Measurements from ENCODE around the gene ENDOU. TPM values are rescaled to one million over a fixed set of nuclear protein-coding genes. Genes with fewer than 3 reads are reported as not detected.
A peak's percentile ranks its signal among the peaks of the same experiment; 100 is the strongest.
"Not testable (repeated sequence)": the region's sequence is repeated elsewhere in the genome, so short reads cannot be mapped to it uniquely, and the experiment has no call there.

Gene ENDOU
- total RNA-seq, 2 experiments from 2014 or later = not detected

DNA sequence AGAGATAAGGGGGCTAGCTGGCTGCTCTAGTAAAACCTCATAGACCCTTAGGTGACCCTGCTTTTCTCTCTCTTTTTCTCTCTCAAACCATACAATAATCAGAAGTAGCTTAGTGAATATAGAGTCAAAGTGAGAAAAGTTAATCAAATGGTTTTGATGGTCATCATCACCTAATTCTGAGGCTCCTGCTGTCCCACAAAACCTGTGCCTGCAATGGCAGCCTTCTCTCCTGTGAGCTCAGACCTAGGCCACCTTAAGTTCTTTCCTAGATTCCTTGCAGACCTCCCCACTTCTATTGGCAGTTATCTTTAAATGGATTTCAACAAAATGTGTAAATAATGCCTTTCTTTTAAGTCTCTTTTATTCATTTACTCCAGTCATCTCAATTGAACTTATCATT lies 17.9 kb downstream of the ENDOU start:
- H3K4me1 Mint-ChIP-seq = peaks cover 53% of the 10 kb centered on the region
- no peak for DNase-seq

DNA sequence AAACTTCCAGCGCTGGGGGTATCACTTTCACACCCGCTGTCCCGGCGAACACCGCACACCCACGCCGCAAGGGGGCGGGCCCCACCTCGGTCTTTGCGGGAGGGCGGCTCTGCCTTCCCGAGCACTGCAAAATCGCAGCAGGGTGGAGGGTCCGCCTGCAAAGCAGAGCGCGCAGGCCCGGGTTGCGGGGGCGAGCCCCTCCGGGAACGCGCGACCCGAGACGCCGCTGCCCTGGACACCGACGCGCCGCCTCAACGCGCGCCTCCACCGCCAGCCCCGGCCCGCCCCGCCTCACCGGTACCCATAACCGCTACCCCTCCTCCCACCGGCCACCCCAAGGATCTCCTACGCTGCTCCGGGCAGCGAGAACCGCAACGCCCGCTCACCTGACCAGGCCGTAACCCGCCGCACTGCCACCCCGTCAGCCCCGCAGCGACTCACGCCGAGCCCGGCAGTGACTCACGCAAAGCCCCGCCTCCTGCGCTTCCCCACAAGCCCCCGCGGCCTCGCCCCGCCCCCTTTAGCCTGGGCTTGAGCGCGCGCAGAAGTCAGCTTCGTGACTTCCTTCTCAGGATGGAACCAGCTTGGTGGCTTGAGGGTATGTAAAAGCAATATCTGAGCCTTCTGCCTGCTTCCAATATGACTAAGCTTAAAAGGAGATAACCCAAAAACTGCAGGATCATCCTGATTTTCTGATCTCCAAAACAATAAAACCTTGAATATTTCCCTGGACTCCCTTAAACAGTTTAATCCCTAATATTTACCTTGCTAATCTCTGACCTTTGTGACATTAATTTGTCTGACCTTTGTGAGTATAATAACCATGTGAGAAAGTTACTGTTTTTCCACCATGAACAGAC lies 19.5 kb downstream of the ENDOU start, which contains the start of gene RPAP3:
TSS of gene RPAP3 (minus strand) at position 465 of the 860 bp plus-strand sequence. CDS start 3,190 bp downstream, outside the sequence.
- no peaks in the 10 kb centered on the region for H3K27me3 Mint-ChIP-seq
- no peaks in the 10 kb centered on the region for H3K9me3 Mint-ChIP-seq (ENCODE audit: low read depth)
- peaks cover 55% of the 10 kb centered on the region for H3K4me1 Mint-ChIP-seq
- peak; percentile 99 for DNase-seq
- peak; percentile 97 for ATAC-seq
- peak within 1 kb of the TSS; percentile 99 for H3K27ac Mint-ChIP-seq
- H3K4me3 Mint-ChIP-seq = peak within 1 kb of the TSS; percentile 87
- CTCF ChIA-PET = interaction anchor here (0.6 to 24.5 kb wide), 11 partner anchors 10 to 163 kb away, joined by 3 to 443 read pairs (median 5); partner anchors contain the start of gene SLC48A1
- peaks cover 22% of the 10 kb centered on the region for H3K36me3 Mint-ChIP-seq

More for the DNA sequence above, 17.9 kb downstream of the ENDOU start:
- CTCF ChIA-PET = interaction anchor here (0.6 to 24.5 kb wide), 13 partner anchors 8 to 1615 kb away, joined by 3 to 443 read pairs (median 4); partner anchors contain the start of gene SLC48A1
- Mint-ChIP-seq H3K27me3 (no peaks in the 10 kb centered on the region), H3K9me3 (ENCODE audit: low read depth) (no peaks in the 10 kb centered on the region), H3K4me3 (peak overlapping the region; percentile 45), H3K36me3 (peaks cover 19% of the 10 kb centered on the region), H3K27ac (peak overlapping the region; percentile 67)
- ATAC-seq = no peak

- H3K4me1 Mint-ChIP-seq = peaks cover 52% of the 10 kb centered on the region
- no peak for ATAC-seq
- CTCF ChIA-PET = interaction anchor here (0.8 to 24.5 kb wide), 5 partner anchors 14 to 128 kb away, joined by 3 to 443 read pairs (median 3); partner anchors contain the start of gene SLC48A1
- H3K4me3 Mint-ChIP-seq = peak overlapping the region; percentile 87
- H3K36me3 Mint-ChIP-seq = peaks cover 28% of the 10 kb centered on the region
- no peaks in the 10 kb centered on the region for H3K27me3 Mint-ChIP-seq
- peak overlapping the region; percentile 99 for H3K27ac Mint-ChIP-seq
- no peaks in the 10 kb centered on the region for H3K9me3 Mint-ChIP-seq (ENCODE audit: low read depth)
- no peak for DNase-seq
Observed at GRCh38 chr12:47705229-47705565, 20.1 kb downstream of the ENDOU start.

DNA sequence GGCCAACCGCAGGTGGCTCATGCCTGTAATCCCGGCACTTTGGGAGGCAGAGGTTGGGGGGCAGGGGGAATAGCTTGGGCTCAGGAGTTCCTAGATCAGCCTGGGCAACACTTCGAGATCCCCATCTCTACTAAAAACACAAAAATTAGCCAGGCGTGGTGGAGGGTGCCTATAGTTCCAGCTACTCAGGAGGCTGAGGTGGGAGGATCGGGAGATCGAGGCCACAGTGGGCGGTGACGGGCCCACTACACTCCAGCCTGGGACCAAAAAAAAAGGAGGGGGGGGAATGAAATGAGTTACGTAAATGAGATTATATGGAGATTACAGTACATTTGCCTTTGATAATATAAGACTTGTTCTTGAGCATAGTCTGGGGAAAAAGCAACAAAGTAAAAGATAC lies 20.6 kb downstream of the ENDOU start:
- ATAC-seq (no peak), DNase-seq (no peak)
- CTCF ChIA-PET = interaction anchor here (0.8 to 24.5 kb wide), 6 partner anchors 10 to 129 kb away, joined by 3 to 443 read pairs (median 3); partner anchors contain the start of gene SLC48A1
- peak overlapping the region; percentile 99 for H3K27ac Mint-ChIP-seq
- no peaks in the 10 kb centered on the region for H3K9me3 Mint-ChIP-seq (ENCODE audit: low read depth)
- H3K4me1 Mint-ChIP-seq = peaks cover 50% of the 10 kb centered on the region
- peaks cover 30% of the 10 kb centered on the region for H3K36me3 Mint-ChIP-seq
- H3K27me3 Mint-ChIP-seq = no peaks in the 10 kb centered on the region
- H3K4me3 Mint-ChIP-seq = peak overlapping the region; percentile 87

- H3K4me3 Mint-ChIP-seq = no peak overlapping the region
- H3K36me3 Mint-ChIP-seq = peaks cover 52% of the 10 kb centered on the region
- H3K27ac Mint-ChIP-seq = no peak overlapping the region
Observed at GRCh38 chr12:47700263-47700662, 25.0 kb downstream of the ENDOU start.

DNA sequence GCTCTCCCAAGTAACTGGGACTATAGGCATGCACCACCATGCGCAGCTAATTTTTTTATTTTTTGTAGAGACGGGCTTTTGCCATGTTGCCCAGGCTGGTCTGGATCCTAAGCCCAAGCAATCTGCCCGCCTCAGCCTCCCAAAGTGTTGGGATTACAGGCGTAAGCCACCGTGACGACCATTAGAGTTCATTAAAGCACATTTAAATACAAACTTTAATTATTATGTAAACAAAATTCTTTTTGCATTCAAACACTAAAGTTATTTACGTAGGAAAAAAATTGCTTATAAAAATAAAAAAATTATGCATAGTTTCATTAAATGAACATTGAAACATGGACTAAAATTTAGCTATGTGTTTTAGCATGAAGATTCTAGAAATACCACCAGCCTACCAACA lies 26.7 kb downstream of the ENDOU start:
- Mint-ChIP-seq H3K27ac (no peak overlapping the region), H3K27me3 (no peaks in the 10 kb centered on the region), H3K9me3 (ENCODE audit: low read depth) (no peaks in the 10 kb centered on the region), H3K36me3 (peaks cover 54% of the 10 kb centered on the region), H3K4me3 (no peak overlapping the region), H3K4me1 (peaks cover 11% of the 10 kb centered on the region)
- CTCF ChIA-PET = interaction anchor here (1.0 to 1.1 kb wide), 2 partner anchors 12 to 46 kb away, joined by 3 read pairs; no protein-coding TSS in a partner anchor
- no peak for ATAC-seq
- no peak for DNase-seq

More at GRCh38 chr12:47700263-47700662, 25.0 kb downstream of the ENDOU start:
- Mint-ChIP-seq H3K9me3 (ENCODE audit: low read depth) (no peaks in the 10 kb centered on the region), H3K27me3 (no peaks in the 10 kb centered on the region), H3K4me1 (peaks cover 23% of the 10 kb centered on the region)
- CTCF ChIA-PET = interaction anchor here (1.2 kb wide), 1 partner anchor 67 kb away, joined by 4 read pairs; no protein-coding TSS in a partner anchor
- DNase-seq = no peak
- no peak for ATAC-seq

DNA sequence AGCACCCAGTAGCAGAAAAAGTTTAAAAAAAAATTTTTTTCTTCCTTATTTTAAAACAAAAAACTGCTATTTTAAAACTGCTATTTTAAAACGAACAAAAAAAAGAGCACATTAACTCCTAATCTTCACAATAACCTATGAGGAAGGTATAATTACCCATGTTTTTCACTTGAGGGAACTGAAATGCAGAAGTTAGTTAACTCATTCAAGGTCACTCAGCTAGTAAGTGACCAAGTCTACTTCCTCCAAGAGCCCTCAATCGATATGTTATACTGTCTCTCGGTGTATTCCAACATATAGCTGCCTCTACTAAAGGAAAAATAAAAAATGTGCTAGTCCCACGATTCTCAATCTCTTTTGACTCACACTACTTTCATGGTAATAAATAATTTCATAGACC lies 27.2 kb downstream of the ENDOU start:
- CTCF ChIA-PET = interaction anchor here (1.1 kb wide), 1 partner anchor 45 kb away, joined by 3 read pairs; no protein-coding TSS in a partner anchor
- Mint-ChIP-seq H3K36me3 (peaks cover 54% of the 10 kb centered on the region), H3K27ac (no peak overlapping the region), H3K4me1 (peaks cover 5% of the 10 kb centered on the region), H3K9me3 (ENCODE audit: low read depth) (no peaks in the 10 kb centered on the region), H3K4me3 (no peak overlapping the region), H3K27me3 (no peaks in the 10 kb centered on the region)
- no peak for DNase-seq
- no peak for ATAC-seq

GRCh38 chr12:47689215-47689614 lies 36.1 kb downstream of the ENDOU start:
- CTCF ChIA-PET = interaction anchor here (1.2 kb wide), 1 partner anchor 15 kb away, joined by 3 read pairs; no protein-coding TSS in a partner anchor
- H3K27me3 Mint-ChIP-seq = no peaks in the 10 kb centered on the region

GRCh38 chr12:47687636-47688035 lies 37.7 kb downstream of the ENDOU start:
- H3K9me3 Mint-ChIP-seq (ENCODE audit: low read depth) = no peaks in the 10 kb centered on the region
- H3K4me3 Mint-ChIP-seq = no peak overlapping the region
- H3K36me3 Mint-ChIP-seq = peaks cover 32% of the 10 kb centered on the region
- no peaks in the 10 kb centered on the region for H3K4me1 Mint-ChIP-seq
- no peaks in the 10 kb centered on the region for H3K27me3 Mint-ChIP-seq
- CTCF ChIA-PET = interaction anchor here (1.4 to 2.4 kb wide), 3 partner anchors 11 to 36 kb away, joined by 3 to 17 read pairs (median 6); no protein-coding TSS in a partner anchor
- ATAC-seq = no peak
- DNase-seq = no peak
- H3K27ac Mint-ChIP-seq = no peak overlapping the region

More at GRCh38 chr12:47689215-47689614, 36.1 kb downstream of the ENDOU start:
- DNase-seq (no peak), ATAC-seq (no peak)
- Mint-ChIP-seq H3K27ac (no peak overlapping the region), H3K4me3 (no peak overlapping the region), H3K9me3 (ENCODE audit: low read depth) (no peaks in the 10 kb centered on the region), H3K36me3 (peaks cover 35% of the 10 kb centered on the region), H3K4me1 (no peaks in the 10 kb centered on the region)

DNA sequence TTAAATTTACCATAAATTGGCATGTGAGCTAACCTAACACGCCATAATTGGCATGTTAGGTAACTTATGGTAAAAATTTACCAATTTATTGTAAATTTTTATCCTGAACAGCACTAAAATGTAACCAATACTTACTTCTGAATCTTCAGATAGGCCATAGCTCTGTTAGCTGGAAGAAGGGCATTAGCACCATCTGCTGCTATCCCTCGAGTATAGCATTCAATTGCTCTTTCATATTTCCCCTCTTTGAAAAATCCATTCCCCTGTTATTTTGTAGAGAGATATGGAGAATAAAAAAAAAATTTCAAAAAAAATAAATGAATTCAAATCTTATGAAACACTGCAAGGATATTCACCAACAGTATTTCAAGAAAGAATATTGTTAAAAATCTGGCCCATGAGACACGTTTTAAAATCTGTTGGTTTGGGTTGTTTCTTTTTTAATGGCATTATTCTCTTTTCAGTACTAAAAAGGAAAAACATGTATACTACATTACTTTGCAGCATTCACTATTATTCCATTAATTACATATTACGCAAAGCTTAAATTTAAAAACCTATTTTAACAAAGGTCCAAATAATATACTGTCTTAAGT lies 38.5 kb downstream of the ENDOU start:
- Mint-ChIP-seq H3K4me1 (no peaks in the 10 kb centered on the region), H3K27me3 (no peaks in the 10 kb centered on the region), H3K4me3 (no peak overlapping the region), H3K27ac (no peak overlapping the region), H3K9me3 (ENCODE audit: low read depth) (no peaks in the 10 kb centered on the region), H3K36me3 (peaks cover 28% of the 10 kb centered on the region)
- DNase-seq (no peak), ATAC-seq (peak; percentile 57)
- CTCF ChIA-PET = interaction anchor here (0.6 to 2.4 kb wide), 10 partner anchors 12 to 1082 kb away, joined by 3 to 17 read pairs (median 4); no protein-coding TSS in a partner anchor

- Mint-ChIP-seq H3K9me3 (ENCODE audit: low read depth) (no peaks in the 10 kb centered on the region), H3K4me3 (no peak overlapping the region), H3K27ac (no peak overlapping the region), H3K27me3 (no peaks in the 10 kb centered on the region), H3K36me3 (peaks cover 62% of the 10 kb centered on the region), H3K4me1 (peaks cover 1% of the 10 kb centered on the region)
- DNase-seq = no peak
- CTCF ChIA-PET = no interaction called here
- ATAC-seq = no peak
Observed at GRCh38 chr12:47679785-47680184, 45.5 kb downstream of the ENDOU start.

- H3K27ac Mint-ChIP-seq = no peak overlapping the region
- H3K4me1 Mint-ChIP-seq = peaks cover 4% of the 10 kb centered on the region
- H3K27me3 Mint-ChIP-seq = no peaks in the 10 kb centered on the region
- CTCF ChIA-PET = no interaction called here
- no peak for ATAC-seq
- peaks cover 47% of the 10 kb centered on the region for H3K36me3 Mint-ChIP-seq
- no peak overlapping the region for H3K4me3 Mint-ChIP-seq
- DNase-seq = no peak
- H3K9me3 Mint-ChIP-seq (ENCODE audit: low read depth) = no peaks in the 10 kb centered on the region
Observed at GRCh38 chr12:47672068-47672467, 53.2 kb downstream of the ENDOU start.

DNA sequence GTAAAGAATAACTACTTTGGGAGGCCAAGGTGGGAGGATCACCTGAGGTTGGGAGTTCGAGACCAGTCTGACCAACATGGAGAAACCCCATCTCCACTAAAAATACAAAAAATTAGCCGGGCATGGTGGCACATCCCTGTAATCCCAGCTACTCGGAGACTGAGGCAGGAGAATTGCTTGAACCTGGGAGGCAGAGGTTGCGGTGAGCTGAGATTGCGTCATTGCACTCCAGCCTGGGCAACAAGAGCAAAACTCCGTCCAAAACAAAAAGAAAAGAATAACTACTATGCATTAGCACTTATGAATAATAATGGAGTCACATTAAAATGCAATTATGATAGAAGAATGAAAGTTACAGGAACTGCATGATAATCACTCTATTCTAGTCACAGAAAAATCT lies 57.4 kb downstream of the ENDOU start:
- H3K4me3 Mint-ChIP-seq; H3K27me3 Mint-ChIP-seq; H3K9me3 Mint-ChIP-seq (ENCODE audit: low read depth); DNase-seq; ATAC-seq; H3K4me1 Mint-ChIP-seq; H3K27ac Mint-ChIP-seq: not testable (repeated sequence)
- CTCF ChIA-PET = interaction anchor here (1.1 kb wide), 1 partner anchor 237 kb away, joined by 3 read pairs; the partner anchor contains the start of gene VDR
- peaks cover 32% of the 10 kb centered on the region for H3K36me3 Mint-ChIP-seq

Data from activated CD8-positive, alpha-beta memory T cell treated with anti-CD3 and anti-CD28 coated beads, Interleukin-2, amount 10 ng/mL, durations not matched to agents 7 days and 5 days (primary cell).